ENCODE data around the gene WDR20.
"Not testable (repeated sequence)": the region's sequence is repeated elsewhere in the genome, so short reads cannot be mapped to it uniquely, and the experiment has no call there.

The WDR20 gene

GRCh38 chr14:102241147-102241546, 101.5 kb downstream of the WDR20 start:
- DNase-seq = no peak

- DNase-seq = not testable (repeated sequence)
These were observed 104.1 kb downstream of the WDR20 start for GRCh38 chr14:102243795-102244194.

GRCh38 chr14:102246071-102246470, 106.4 kb downstream of the WDR20 start:
- no peak for DNase-seq

- no peak for DNase-seq
These were observed 108.4 kb downstream of the WDR20 start for GRCh38 chr14:102248121-102248520.

GRCh38 chr14:102249041-102249440, 109.3 kb downstream of the WDR20 start:
- no peak for DNase-seq

- no peak for DNase-seq
These were observed 110.3 kb downstream of the WDR20 start for GRCh38 chr14:102249981-102250380.

- no peak for DNase-seq
These were observed 110.9 kb downstream of the WDR20 start for GRCh38 chr14:102250636-102251035.

- DNase-seq = no peak
These were observed 111.5 kb downstream of the WDR20 start for GRCh38 chr14:102251161-102251560.

- DNase-seq = no peak
These were observed 113.4 kb downstream of the WDR20 start for GRCh38 chr14:102252834-102253801.

- DNase-seq = no peak
These were observed 115.9 kb downstream of the WDR20 start for GRCh38 chr14:102255401-102256190.

- no peak for DNase-seq
These were observed 117.0 kb downstream of the WDR20 start for GRCh38 chr14:102256716-102257115.

GRCh38 chr14:102258136-102258535, 118.4 kb downstream of the WDR20 start:
- DNase-seq = no peak

All from NCI-H2029 treated with DMSO at 0.1 percent for 48 hours (cell line).